Heart right ventricle (tissue), 16 donors: ENCODE data around the gene CPSF4L. TPM values are rescaled to one million over a fixed set of nuclear protein-coding genes. Genes with fewer than 3 reads are reported as not detected.

Source experiments
- ATAC-seq, 8 donors: fragments of 200-7000 bp; cut with Tn5 transposase; one replicate each; pipeline ENCODE4 v1.9.1; 2020; ENCODE audit warnings: mild to moderate bottlenecking in 8 of 8, moderate library complexity in 8 of 8, moderate number of reproducible peaks in 1 of 8
- DNase-seq, 2 donors: peaks; one replicate each; pipeline ENCODE4 v3.0.0-alpha.2; 2020
- H3K27ac ChIP-seq, 10 donors: fragments of 200-600 bp; sonication (generic) in 2 of 10; one replicate each; pipeline versions ENCODE4 v1.5.0 to v1.8.0; 2020 to 2022; ENCODE audit warnings: mild to moderate bottlenecking in 3 of 10
- H3K27me3 ChIP-seq, 7 donors: fragments of 200-600 bp; one replicate each; pipeline ENCODE4 v1.8.0; 2021 to 2022; ENCODE audit warnings: mild to moderate bottlenecking in 2 of 7
- H3K36me3 ChIP-seq, 9 donors: fragments of 200-600 bp; sonication (generic) in 1 of 9; one replicate each; pipeline versions ENCODE4 v1.5.0 to v1.8.0; 2020 to 2022; ENCODE audit warnings: mild to moderate bottlenecking in 2 of 9
- H3K4me1 ChIP-seq, 9 donors: fragments of 200-600 bp; sonication (generic) in 1 of 9; one replicate each; pipeline versions ENCODE4 v1.5.0 to v1.8.0; 2020 to 2022; ENCODE audit warnings: mild to moderate bottlenecking in 4 of 9
- H3K4me3 ChIP-seq, 10 donors: fragments of 200-600 bp; sonication (generic) in 2 of 10; one replicate each; pipeline versions ENCODE4 v1.5.0 to v1.8.0; 2020 to 2022; ENCODE audit warnings: mild to moderate bottlenecking in 7 of 10, moderate library complexity in 2 of 10
- H3K9me3 ChIP-seq, 11 donors: fragments of 200-600 bp in 10 of 11; sonication (generic) in 2 of 11; one replicate each; pipeline versions ENCODE4 v1.5.0 to v1.8.0; 2013 to 2022; ENCODE audit warnings: mild to moderate bottlenecking in 2 of 11, control low read depth in 1 of 11, moderate library complexity in 1 of 11
- CTCF ChIP-seq, 9 donors: fragments of 200-600 bp; sonication (generic) in 2 of 9; IDR thresholded peaks; one replicate each; pipeline versions ENCODE4 v1.5.0 to v1.8.0; 2021 to 2022; ENCODE audit warnings: antibody characterized with exemption in 9 of 9, mild to moderate bottlenecking in 5 of 9, moderate library complexity in 1 of 9
- WGBS, 2 donors: extraction: QIAGEN DNeasy Blood & Tissue Kit; methylation state at CpG; one replicate each; pipeline ENCODE4 v1.1.7; 2013; ENCODE audit warnings: inconsistent platforms in 1 of 2; 5-methylcytosine and 5-hydroxymethylcytosine counted together
- intact Hi-C, 10 donors: fragments of 100-400 bp; cut with DNase I; formaldehyde crosslinking; loops; one replicate each; pipeline versions ENCODE4 v1.11.1 to v1.14.2; 2022
- polyA plus RNA-seq, 2 donors: library from polyadenylated mRNA; stranded (reverse); fragments of 200-250 nt; gene quantifications; one replicate each; pipeline ENCODE4 v1.2.3, GENCODE V29; 2013
- total RNA-seq, 10 donors: library from RNA; stranded (reverse); fragmentation: NEBNext Ultra II Directional in 3 of 10; extraction: Animal tissue kit (Norgen Biotek cat#: 25700) in 3 of 10; gene quantifications; one replicate each; pipeline versions ENCODE4 v1.2.1 to v1.2.4, GENCODE V29; 2021 to 2023
- donor health status: Arrhythmogenic right ventricular cardiomyopathy.
- donor health status: ischemic (EF 13 %, LVEDD 7.1; RV severe dilation, severe dysfunction).
- donor health status: healthy with polysubstance abuse.
- donor health status: DM: no; HTN: yes; CAD: no.
- donor health status: DM: no; HTN: no; CAD: no.
- donor health status: ischemic (EF 25% LVEDD 6.9; RV normal size, moderate dysfunction).
- donor health status: ischemic (EF 25% LVEDD 5.7; RV mildly dilated, moderate dysfunction).
- donor health status: healthy.
- donor health status: DM: yes; HTN: yes; CAD: no.
- donor health status: Ischemic cardiomyopathy.
- donor health status: ischemic (EF 35%, LVEDD 5.7; RV mildly dilated, moderate dysfunction).
- donor health status: nonischemic (EF 11% LVEDD 7.7; RV severe dilation, severe dysfunction).
- donor health status: DM: yes; HTN: yes; CAD: no.
- donor health status: PGD.
- donor health status: ischemic (EF 29% LVEDD 5.4; RV normal size, mild dysfunction).
- donor health status: nonischemic (EF 23%, LVEDD 6.1; RV moderate dilation, normal function).

Gene CPSF4L
- total and polyA plus RNA-seq, 12 donors, result not detected

GRCh38 chr17:73288534-73289302 lies 27.0 kb upstream of the CPSF4L start:
- intact Hi-C loops, result loop anchor here in 1 of 10 donors (1.0 kb wide), 1 partner anchor 17 kb away; no protein-coding TSS in a partner anchor
- peaks cover 0 to 30% (median 20%) of the 10 kb centered on the region in 9 donors for H3K36me3 ChIP-seq
- H3K27ac ChIP-seq, result peak overlapping the region; percentile 47 to 98 (median 94)
- no peaks in the 10 kb centered on the region for H3K9me3 ChIP-seq
- peak; percentile 70 to 78 for DNase-seq
- peaks cover 61 to 100% (median 96%) of the 10 kb centered on the region in 9 donors for H3K4me1 ChIP-seq
- WGBS, 2 donors, result 35 to 49% methylated on average over 19 of the region's 19 CpGs
- TF ChIP-seq CTCF (IDR thresholded peaks at IDR 0.05), result no peak
- no peak overlapping the region for H3K4me3 ChIP-seq
- no peaks in the 10 kb centered on the region for H3K27me3 ChIP-seq
- peak; percentile 24 to 81 (median 49) for ATAC-seq

- intact Hi-C loops, result no loop called here
- Histone ChIP-seq H3K27me3 (no peaks in the 10 kb centered on the region), H3K4me1 (peaks cover 45 to 95% (median 85%) of the 10 kb centered on the region in 9 donors), H3K9me3 (no peaks in the 10 kb centered on the region), H3K4me3 (no peak overlapping the region), H3K36me3 (peaks cover 0 to 45% (median 20%) of the 10 kb centered on the region in 9 donors), H3K27ac (peak overlapping the region in 9 of 10 donors; percentile 8 to 97 (median 39))
- DNase-seq (no peak), ATAC-seq (no peak)
- 54 to 65% methylated on average over 8 of the region's 8 CpGs for WGBS, 2 donors
- no peak for TF ChIP-seq CTCF (IDR thresholded peaks at IDR 0.05)
Observed at GRCh38 chr17:73286863-73287296, 25.2 kb upstream of the CPSF4L start.

- no peak for TF ChIP-seq CTCF (IDR thresholded peaks at IDR 0.05)
- no peak for ATAC-seq
- intact Hi-C loops, result no loop called here
- peaks cover 38 to 91% (median 78%) of the 10 kb centered on the region in 9 donors for H3K4me1 ChIP-seq
- no peak for DNase-seq
- WGBS, 2 donors, result 79 to 88% methylated on average over 52 of the region's 52 CpGs
- no peaks in the 10 kb centered on the region for H3K9me3 ChIP-seq
- H3K27ac ChIP-seq, result peak overlapping the region in 9 of 10 donors; percentile 8 to 97 (median 39)
- peaks cover 0 to 48% (median 20%) of the 10 kb centered on the region in 9 donors for H3K36me3 ChIP-seq
- H3K4me3 ChIP-seq, result no peak overlapping the region
- H3K27me3 ChIP-seq, result no peaks in the 10 kb centered on the region
Observed at GRCh38 chr17:73285916-73286862, 24.5 kb upstream of the CPSF4L start.

GRCh38 chr17:73285603-73285908 lies 23.9 kb upstream of the CPSF4L start:
- DNase-seq (no peak), ATAC-seq (no peak)
- no peak overlapping the region for H3K4me3 ChIP-seq
- intact Hi-C loops, result no loop called here
- TF ChIP-seq CTCF (IDR thresholded peaks at IDR 0.05), result no peak
- no peaks in the 10 kb centered on the region for H3K9me3 ChIP-seq
- peaks cover 33 to 85% (median 72%) of the 10 kb centered on the region in 9 donors for H3K4me1 ChIP-seq
- peaks cover 0 to 48% (median 20%) of the 10 kb centered on the region in 9 donors for H3K36me3 ChIP-seq
- WGBS, 2 donors, result 88 to 91% methylated on average over 15 of the region's 15 CpGs
- peak overlapping the region in 5 of 10 donors; percentile 4 to 97 (median 55) for H3K27ac ChIP-seq
- no peaks in the 10 kb centered on the region for H3K27me3 ChIP-seq
